Heart left ventricle (tissue), 13 donors: ENCODE results near the gene SHISA2.

Source experiments
- CTCF ChIP-seq, 12 donors: fragments of 200-600 bp; sonication (generic) in 4 of 12; IDR thresholded peaks; one replicate each; pipeline versions ENCODE4 v1.5.0 to v1.8.0; 2018 to 2022; ENCODE audit warnings: antibody characterized with exemption in 12 of 12, mild to moderate bottlenecking in 5 of 12
- POLR2A ChIP-seq, 2 donors: fragments of 450-650 bp; IDR thresholded peaks; one replicate each; pipeline ENCODE4 v1.6.1; 2017; ENCODE audit warnings: antibody characterized with exemption in 2 of 2, mild to moderate bottlenecking in 2 of 2, moderate library complexity in 2 of 2
- donor health status: ischemic (EF 13 %, LVEDD 7.1; RV severe dilation, severe dysfunction).
- donor health status: DM: no; HTN: yes; CAD: no.
- donor health status: DM: no; HTN: no; CAD: no.
- donor health status: ischemic (EF 25% LVEDD 6.9; RV normal size, moderate dysfunction).
- donor health status: ischemic (EF 25% LVEDD 5.7; RV mildly dilated, moderate dysfunction).
- donor health status: ischemic (EF 35%, LVEDD 5.7; RV mildly dilated, moderate dysfunction).
- donor health status: nonischemic (EF 11% LVEDD 7.7; RV severe dilation, severe dysfunction).
- donor health status: DM: yes; HTN: yes; CAD: no.
- donor health status: PGD.
- donor health status: ischemic (EF 29% LVEDD 5.4; RV normal size, mild dysfunction).
- donor health status: nonischemic (EF 23%, LVEDD 6.1; RV moderate dilation, normal function).

DNA sequence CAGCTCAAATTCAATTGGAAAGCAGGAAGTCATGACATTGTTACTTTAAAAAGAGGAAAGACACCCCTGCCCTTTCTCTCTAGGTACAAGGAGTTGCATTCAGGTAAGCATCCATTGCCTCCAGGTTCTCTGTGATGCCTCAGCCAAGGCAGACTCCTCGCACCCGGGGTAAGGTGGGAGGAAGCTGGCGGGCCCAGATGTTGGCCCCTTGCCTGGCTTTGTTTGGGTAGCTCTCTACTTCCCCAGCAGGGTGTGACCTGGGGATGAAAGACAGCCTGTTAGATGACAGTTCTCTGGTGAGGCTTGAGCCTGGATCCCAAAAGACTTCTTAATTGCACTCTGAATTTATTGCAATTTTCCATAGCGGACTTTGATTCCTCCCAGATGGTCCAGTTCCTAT lies 25.6 kb downstream of the SHISA2 start:
- TF ChIP-seq POLR2A (IDR thresholded peaks at IDR 0.05) (no peak), CTCF (IDR thresholded peaks at IDR 0.05) (no peak)
